ENCODE measurements around the gene LRCOL1. TPM values are rescaled to one million over a fixed set of nuclear protein-coding genes. Genes with fewer than 3 reads are reported as not detected.

LRCOL1 gene
- total and polyA plus RNA-seq, 2 of the 8 experiments (the other 6 are each of a cell fraction or from before 2014, with no cell fraction given) = not detected

- POLR2A ChIA-PET (ENCODE audit: partially characterized antibody) = interaction anchor here (0.9 to 1.8 kb wide), 4 partner anchors 11 to 17 kb away, joined by 3 to 7 read pairs (median 3); no protein-coding TSS in a partner anchor
- H3K4me1 ChIP-seq (replicated peaks in 1 of 4; ENCODE audit: control insufficient read depth in 3 of 4, insufficient read depth in 4 of 4, low read length in 3 of 4) = no peaks in the 10 kb centered on the region
- no peak overlapping the region for H2BK120ac ChIP-seq (replicated peaks; ENCODE audit: low read depth, low read length)
- H3K23me2 ChIP-seq (ENCODE audit: low read depth, low read length) = no peaks in the 10 kb centered on the region
- no peak overlapping the region for H4K8ac ChIP-seq (ENCODE audit: extremely low read depth, insufficient read depth, low read length)
- H3K36me3 ChIP-seq (ENCODE audit: control insufficient read depth in 2 of 4, insufficient read depth in 4 of 4, low read length in 3 of 4) = peaks cover 37 to 69% (median 58%) of the 10 kb centered on the region in 4 experiments
- no peak overlapping the region for H2AK5ac ChIP-seq (ENCODE audit: low read depth, low read length)
- no peak overlapping the region for H4K5ac ChIP-seq (ENCODE audit: insufficient read length, low read depth, low read length)
- no peak overlapping the region for H3K56ac ChIP-seq (replicated peaks; ENCODE audit: insufficient read length, low read depth, low read length)
- no peak overlapping the region for H3K9ac ChIP-seq (replicated peaks in 1 of 4; ENCODE audit: extremely low read depth in 1 of 4, low read depth in 3 of 4, low read length in 3 of 4)
- H2BK15ac ChIP-seq (ENCODE audit: low read length) = no peak overlapping the region
- H3K9me3 ChIP-seq (ENCODE audit: insufficient read depth in 2 of 2, low read depth in 1 of 2, low read length in 1 of 2) = no peaks in the 10 kb centered on the region
- no peak overlapping the region for H2BK5ac ChIP-seq (ENCODE audit: low read depth, low read length)
- H2BK20ac ChIP-seq (ENCODE audit: low read length) = no peak overlapping the region
- no peak for FAIRE-seq
- no peak overlapping the region for H3K4ac ChIP-seq (replicated peaks; ENCODE audit: insufficient read length, low read depth, low read length)
- H3K14ac ChIP-seq (ENCODE audit: insufficient read length) = no peak overlapping the region
- peaks cover 5 to 31% of the 10 kb centered on the region in 2 experiments for H4K20me1 ChIP-seq (replicated peaks in 1 of 2; ENCODE audit: control insufficient read depth in 1 of 2, insufficient read depth in 2 of 2, low read length in 2 of 2)
- no peak overlapping the region for H3K23ac ChIP-seq (ENCODE audit: insufficient read length)
- H2AFZ ChIP-seq (ENCODE audit: low read length) = no peak overlapping the region
- H3K4me2 ChIP-seq (ENCODE audit: insufficient read depth in 1 of 2, low read depth in 2 of 2, low read length in 2 of 2) = no peak overlapping the region
- WGBS, 2 experiments (ENCODE audit: extremely low coverage in 1 of 2, insufficient coverage in 1 of 2, insufficient read length in 1 of 2, insufficient replicate concordance in 2 of 2, low coverage in 1 of 2, low lambda C conversion rate in 2 of 2, missing lambda C conversion rate in 1 of 2) = 96% methylated on average over 10 of the region's 10 CpGs; no CpG with 5 or more reads in 1 of the 2 experiments
- H3K18ac ChIP-seq (ENCODE audit: extremely low read depth, low read length) = no peak overlapping the region; the same call in 1 of the 2 replicates
- no peaks in the 10 kb centered on the region; the same call in 1 of the 2 replicates for H3K79me1 ChIP-seq (ENCODE audit: low read depth, low read length)
- no peaks in the 10 kb centered on the region for H3K27me3 ChIP-seq (replicated peaks in 1 of 4; ENCODE audit: control insufficient read depth in 3 of 4, extremely low read depth in 1 of 4, insufficient read depth in 3 of 4, low read length in 3 of 4)
- H3K4me3 ChIP-seq (ENCODE audit: extremely low read depth in 1 of 4, insufficient read depth in 2 of 4, low read depth in 3 of 4, low read length in 4 of 4) = no peak overlapping the region
- DNase-seq (ENCODE audit: low read depth in 1 of 2, low spot score in 2 of 2) = no peak
- no peak overlapping the region for H4K91ac ChIP-seq (replicated peaks; ENCODE audit: insufficient read length, low read length)
- no peak overlapping the region for H2BK12ac ChIP-seq (ENCODE audit: low read depth, low read length)
- no peak overlapping the region for H3K27ac ChIP-seq (ENCODE audit: low read depth, low read length)
- H3K79me2 ChIP-seq (ENCODE audit: control insufficient read depth in 1 of 2, insufficient read depth in 2 of 2, low read length in 2 of 2) = no peaks in the 10 kb centered on the region
- CTCF ChIA-PET (ENCODE audit: partially characterized antibody) = interaction anchor here (1.0 to 9.3 kb wide), 3 partner anchors 7 to 24 kb away, joined by 3 to 61 read pairs (median 28); no protein-coding TSS in a partner anchor
- TF ChIP-seq CTBP2 (IDR thresholded peaks at IDR 0.05; ENCODE audit: borderline replicate concordance, insufficient read depth, insufficient read length, low read length) (no peak), EZH2 (IDR thresholded peaks at IDR 0.05; ENCODE audit: low read depth, low read length, severe bottlenecking) (no peak), BACH1 (IDR thresholded peaks at IDR 0.05; ENCODE audit: low read length) (no peak)
- TF ChIP-seq, protein P1, sequence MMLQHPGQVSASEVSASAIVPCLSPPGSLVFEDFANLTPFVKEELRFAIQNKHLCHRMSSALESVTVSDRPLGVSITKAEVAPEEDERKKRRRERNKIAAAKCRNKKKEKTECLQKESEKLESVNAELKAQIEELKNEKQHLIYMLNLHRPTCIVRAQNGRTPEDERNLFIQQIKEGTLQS (IDR thresholded peaks at IDR 0.05; ENCODE audit: insufficient read depth, low read depth, low read length) = no peak
Measured at GRCh38 chr12:132640936-132641335, 30.6 kb upstream of the LRCOL1 start.

All from H1 (cell line).